Sigmoid colon (tissue), 7 donors: ENCODE data around the gene FUT6. TPM values are rescaled to one million over a fixed set of nuclear protein-coding genes. Genes with fewer than 3 reads are reported as not detected.

Experiments
- DNase-seq: peaks from one replicate; pipeline ENCODE4 v3.0.0-alpha.2; 2019
- H3K27ac ChIP-seq, 4 donors: fragments of 200-600 bp; sonication (generic); one replicate each; pipeline ENCODE4 v1.5.1; 2016 to 2019; ENCODE audit warnings: mild to moderate bottlenecking in 1 of 4
- H3K27me3 ChIP-seq, 3 donors: fragments of 200-600 bp; sonication (generic); one replicate each; pipeline ENCODE4 v1.5.1; 2019; ENCODE audit warnings: mild to moderate bottlenecking in 1 of 3
- H3K36me3 ChIP-seq, 4 donors: fragments of 200-600 bp; sonication (generic); one replicate each; pipeline ENCODE4 v1.5.1; 2016 to 2019
- H3K4me1 ChIP-seq, 4 donors: fragments of 200-600 bp; sonication (generic); one replicate each; pipeline ENCODE4 v1.5.1; 2017 to 2019
- H3K4me3 ChIP-seq, 4 donors: fragments of 200-600 bp; sonication (generic); one replicate each; pipeline ENCODE4 v1.5.1; 2017 to 2019; ENCODE audit warnings: mild to moderate bottlenecking in 2 of 4, moderate library complexity in 1 of 4
- H3K9me3 ChIP-seq, 4 donors: fragments of 200-600 bp in 3 of 4; sonication (generic) in 3 of 4; one replicate each; pipeline versions ENCODE4 v1.5.1 to v1.6.1; 2013 to 2019
- CTCF ChIP-seq, 4 experiments: fragments of 450-650 bp in 3 of 4; fragments of 200-600 bp in 1 of 4; IDR thresholded peaks; one replicate each; pipeline ENCODE4 v1.5.1; 2016 to 2019; ENCODE audit warnings: antibody characterized with exemption in 4 of 4, mild to moderate bottlenecking in 3 of 4, moderate library complexity in 2 of 4
- EP300 ChIP-seq, 4 donors: sonication (generic); formaldehyde crosslinking; IDR thresholded peaks; one replicate each; pipeline ENCODE4 v1.6.1; 2017; ENCODE audit warnings: antibody characterized with exemption in 4 of 4
- POLR2A ChIP-seq, 2 donors: fragments of 450-650 bp; IDR thresholded peaks; one replicate each; pipeline ENCODE4 v1.6.1; 2016; ENCODE audit warnings: antibody characterized with exemption in 2 of 2, mild to moderate bottlenecking in 2 of 2, moderate library complexity in 2 of 2
- POLR2AphosphoS5 ChIP-seq, 4 donors: sonication (generic); formaldehyde crosslinking; IDR thresholded peaks; one replicate each; pipeline ENCODE4 v1.6.1; 2017; ENCODE audit warnings: antibody characterized with exemption in 4 of 4
- WGBS, 2 donors: extraction: QIAGEN DNeasy Blood & Tissue Kit; methylation state at CpG; one replicate each; pipeline ENCODE4 v1.1.7; 2013; 5-methylcytosine and 5-hydroxymethylcytosine counted together
- intact Hi-C: fragments of 100-400 bp; cut with DNase I; formaldehyde crosslinking; loops from one replicate; pipeline ENCODE4 v1.15.1; 2023
- polyA plus RNA-seq, 3 donors: library from polyadenylated mRNA; stranded (reverse); fragments of 200-250 nt; gene quantifications; one replicate each; pipeline ENCODE4 v1.2.3, GENCODE V29; 2013
- total RNA-seq, 4 donors: library from RNA; depleted of rRNA; stranded (reverse); fragments of >200 nt; gene quantifications; one replicate each; pipeline ENCODE4 v1.1.0, GENCODE V29; 2016
- donor health status: healthy with polysubstance abuse.
- donor health status: Bipolar disorder and iron deficiency.
- donor health status: healthy.

Gene FUT6
- total and polyA plus RNA-seq, 7 donors: 14.8 to 61.1 (median 21.0) TPM; not detected in 4

- Histone ChIP-seq H3K4me3 (no peak overlapping the region), H3K27ac (no peak overlapping the region), H3K36me3 (no peaks in the 10 kb centered on the region), H3K4me1 (peaks cover 0 to 20% (median 18%) of the 10 kb centered on the region in 4 donors), H3K9me3 (no peaks in the 10 kb centered on the region), H3K27me3 (no peaks in the 10 kb centered on the region)
- 63 to 67% methylated on average over 8 of the region's 8 CpGs for WGBS, 2 donors
- TF ChIP-seq CTCF (IDR thresholded peaks at IDR 0.05) (no peak), EP300 (IDR thresholded peaks at IDR 0.05) (no peak), POLR2A (IDR thresholded peaks at IDR 0.05) (no peak), POLR2AphosphoS5 (IDR thresholded peaks at IDR 0.05) (no peak)
- intact Hi-C loops: no loop called here
- DNase-seq: no peak
Observed at GRCh38 chr19:5821521-5822180, 17.9 kb downstream of the FUT6 start.

- Histone ChIP-seq H3K4me1 (peaks cover 0 to 14% (median 12%) of the 10 kb centered on the region in 4 donors), H3K9me3 (no peaks in the 10 kb centered on the region), H3K36me3 (no peaks in the 10 kb centered on the region), H3K4me3 (no peak overlapping the region), H3K27ac (no peak overlapping the region), H3K27me3 (no peaks in the 10 kb centered on the region)
- TF ChIP-seq EP300 (IDR thresholded peaks at IDR 0.05) (no peak), POLR2AphosphoS5 (IDR thresholded peaks at IDR 0.05) (no peak), CTCF (IDR thresholded peaks at IDR 0.05) (no peak), POLR2A (IDR thresholded peaks at IDR 0.05) (no peak)
- WGBS, 2 donors: 60 to 75% methylated on average over 6 of the region's 6 CpGs
- DNase-seq: no peak
- intact Hi-C loops: no loop called here
Observed at GRCh38 chr19:5820785-5821184, 18.7 kb downstream of the FUT6 start.

GRCh38 chr19:5818594-5818993 is 20.9 kb downstream of the FUT6 start:
- Histone ChIP-seq H3K4me1 (peaks cover 0 to 14% (median 12%) of the 10 kb centered on the region in 4 donors), H3K4me3 (no peak overlapping the region), H3K9me3 (no peaks in the 10 kb centered on the region), H3K36me3 (no peaks in the 10 kb centered on the region), H3K27me3 (no peaks in the 10 kb centered on the region), H3K27ac (no peak overlapping the region)
- no peak for TF ChIP-seq EP300 (IDR thresholded peaks at IDR 0.05)
- no peak for TF ChIP-seq CTCF (IDR thresholded peaks at IDR 0.05)
- TF ChIP-seq POLR2AphosphoS5 (IDR thresholded peaks at IDR 0.05): no peak
- no peak for TF ChIP-seq POLR2A (IDR thresholded peaks at IDR 0.05)
- WGBS, 2 donors: 32 to 66% methylated on average over 10 of the region's 10 CpGs
- intact Hi-C loops: no loop called here
- no peak for DNase-seq

- TF ChIP-seq EP300 (IDR thresholded peaks at IDR 0.05) (no peak), POLR2AphosphoS5 (IDR thresholded peaks at IDR 0.05) (no peak)
- WGBS, 2 donors: 93 to 98% methylated on average over 2 of the region's 2 CpGs
- no peaks in the 10 kb centered on the region for H3K27me3 ChIP-seq
- intact Hi-C loops: no loop called here
- H3K4me3 ChIP-seq: no peak overlapping the region
- no peaks in the 10 kb centered on the region for H3K9me3 ChIP-seq
- DNase-seq: no peak
- no peak overlapping the region for H3K27ac ChIP-seq
- H3K36me3 ChIP-seq: no peaks in the 10 kb centered on the region
- peaks cover 0 to 8% (median 8%) of the 10 kb centered on the region in 4 donors for H3K4me1 ChIP-seq
Observed at GRCh38 chr19:5817218-5817617, 22.3 kb downstream of the FUT6 start.

- intact Hi-C loops: no loop called here
- H3K27ac ChIP-seq: no peak overlapping the region
- no peaks in the 10 kb centered on the region for H3K4me1 ChIP-seq
- H3K4me3 ChIP-seq: no peak overlapping the region
- no peaks in the 10 kb centered on the region for H3K27me3 ChIP-seq
- no peaks in the 10 kb centered on the region for H3K36me3 ChIP-seq
- DNase-seq: no peak
- no peak for TF ChIP-seq POLR2A (IDR thresholded peaks at IDR 0.05)
- TF ChIP-seq CTCF (IDR thresholded peaks at IDR 0.05): no peak
- TF ChIP-seq EP300 (IDR thresholded peaks at IDR 0.05): no peak
- no peak for TF ChIP-seq POLR2AphosphoS5 (IDR thresholded peaks at IDR 0.05)
- H3K9me3 ChIP-seq: no peaks in the 10 kb centered on the region
- 18 to 56% methylated on average over 11 of the region's 11 CpGs for WGBS, 2 donors
Observed at GRCh38 chr19:5814852-5815246, 24.7 kb downstream of the FUT6 start.
